IMR-90 (cell line): ENCODE data around the gene SNX1.

Experiments used
- BHLHE40 ChIP-seq: fragments of 150-350 bp; IDR thresholded peaks from 2 replicates; pipeline ENCODE4 v1.6.1; 2016; ENCODE audit warnings: mild to moderate bottlenecking, low read depth, low read length
- CHD1 ChIP-seq: IDR thresholded peaks from 2 replicates; pipeline ENCODE4 v1.6.1; 2012; ENCODE audit warnings: low read depth, low read length, improper control_type of control experiment
- ELK1 ChIP-seq: fragments of 150-350 bp; IDR thresholded peaks from 2 replicates; pipeline ENCODE4 v1.6.1; 2016; ENCODE audit warnings: low read depth, mild to moderate bottlenecking, low read length, moderate library complexity, borderline replicate concordance
- MAFK ChIP-seq: IDR thresholded peaks from 2 replicates; pipeline ENCODE4 v1.6.1; 2012; ENCODE audit warnings: low read depth, low read length, improper control_type of control experiment
- MXI1 ChIP-seq: IDR thresholded peaks from 2 replicates; pipeline ENCODE4 v1.6.1; 2012; ENCODE audit warnings: low read depth, mild to moderate bottlenecking, low read length, moderate library complexity, borderline replicate concordance
- NFE2L2 ChIP-seq: fragments of 150-350 bp; IDR thresholded peaks from 2 replicates; pipeline ENCODE4 v1.6.1; 2016; ENCODE audit warnings: low read depth, mild to moderate bottlenecking, low read length
- POLR2A ChIP-seq: IDR thresholded peaks from 2 replicates; pipeline ENCODE4 v1.6.1; 2012; ENCODE audit warnings: mild to moderate bottlenecking, low read depth, low read length
- RAD21 ChIP-seq: IDR thresholded peaks from 2 replicates; pipeline ENCODE4 v1.6.1; 2012; ENCODE audit warnings: low read length, improper control_type of control experiment
- RCOR1 ChIP-seq: IDR thresholded peaks from 2 replicates; pipeline ENCODE4 v1.6.1; 2012; ENCODE audit warnings: mild to moderate bottlenecking, low read length, improper control_type of control experiment; ENCODE audit not compliant: insufficient replicate concordance
- RFX5 ChIP-seq: IDR thresholded peaks from 2 replicates; pipeline ENCODE4 v1.8.0; 2012; ENCODE audit warnings: low read depth, mild to moderate bottlenecking, low read length, moderate library complexity
- SMC3 ChIP-seq: fragments of 150-350 bp; IDR thresholded peaks from 2 replicates; pipeline ENCODE4 v1.6.1; 2016; ENCODE audit warnings: low read depth, mild to moderate bottlenecking, antibody characterized with exemption, low read length, moderate library complexity
- TF ChIP-seq, protein P1 (sequence below): fragments of 150-350 bp; IDR thresholded peaks from 2 replicates; pipeline ENCODE4 v1.6.1; 2017; ENCODE audit warnings: mild to moderate bottlenecking, antibody characterized with exemption, low read length, low read depth
- TF ChIP-seq, protein P2 (sequence below): conservative IDR thresholded peaks from 2 replicates; pipeline ENCODE4 v1.5.1; 2012; ENCODE audit warnings: mild to moderate bottlenecking, low read depth, low read length, improper control_type of control experiment

DNA sequence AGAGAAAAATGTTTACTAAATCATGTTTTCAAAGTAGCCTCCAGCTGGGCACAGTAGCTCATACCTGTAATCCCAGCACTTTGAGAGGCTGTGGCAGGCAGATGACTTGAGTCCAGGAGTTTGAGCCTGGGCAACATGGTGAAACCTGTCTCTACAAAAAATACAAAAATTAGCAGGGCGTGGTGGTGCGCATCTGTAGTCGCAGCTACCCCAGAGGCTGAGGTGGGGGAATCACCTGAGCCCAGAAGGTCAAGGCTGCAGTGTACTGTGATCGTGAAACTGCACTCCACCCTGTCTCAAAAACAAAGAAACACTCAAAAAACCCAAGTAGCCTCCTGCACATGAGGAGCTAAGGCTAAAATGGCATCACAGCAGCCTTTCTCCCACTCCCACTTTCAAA, 68.7 kb downstream of the SNX1 start:
- TF ChIP-seq, protein P1, sequence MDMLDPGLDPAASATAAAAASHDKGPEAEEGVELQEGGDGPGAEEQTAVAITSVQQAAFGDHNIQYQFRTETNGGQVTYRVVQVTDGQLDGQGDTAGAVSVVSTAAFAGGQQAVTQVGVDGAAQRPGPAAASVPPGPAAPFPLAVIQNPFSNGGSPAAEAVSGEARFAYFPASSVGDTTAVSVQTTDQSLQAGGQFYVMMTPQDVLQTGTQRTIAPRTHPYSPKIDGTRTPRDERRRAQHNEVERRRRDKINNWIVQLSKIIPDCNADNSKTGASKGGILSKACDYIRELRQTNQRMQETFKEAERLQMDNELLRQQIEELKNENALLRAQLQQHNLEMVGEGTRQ = no peak
- TF ChIP-seq MXI1 = no peak
- TF ChIP-seq RAD21 = no peak
- TF ChIP-seq POLR2A = no peak
- TF ChIP-seq, protein P2, sequence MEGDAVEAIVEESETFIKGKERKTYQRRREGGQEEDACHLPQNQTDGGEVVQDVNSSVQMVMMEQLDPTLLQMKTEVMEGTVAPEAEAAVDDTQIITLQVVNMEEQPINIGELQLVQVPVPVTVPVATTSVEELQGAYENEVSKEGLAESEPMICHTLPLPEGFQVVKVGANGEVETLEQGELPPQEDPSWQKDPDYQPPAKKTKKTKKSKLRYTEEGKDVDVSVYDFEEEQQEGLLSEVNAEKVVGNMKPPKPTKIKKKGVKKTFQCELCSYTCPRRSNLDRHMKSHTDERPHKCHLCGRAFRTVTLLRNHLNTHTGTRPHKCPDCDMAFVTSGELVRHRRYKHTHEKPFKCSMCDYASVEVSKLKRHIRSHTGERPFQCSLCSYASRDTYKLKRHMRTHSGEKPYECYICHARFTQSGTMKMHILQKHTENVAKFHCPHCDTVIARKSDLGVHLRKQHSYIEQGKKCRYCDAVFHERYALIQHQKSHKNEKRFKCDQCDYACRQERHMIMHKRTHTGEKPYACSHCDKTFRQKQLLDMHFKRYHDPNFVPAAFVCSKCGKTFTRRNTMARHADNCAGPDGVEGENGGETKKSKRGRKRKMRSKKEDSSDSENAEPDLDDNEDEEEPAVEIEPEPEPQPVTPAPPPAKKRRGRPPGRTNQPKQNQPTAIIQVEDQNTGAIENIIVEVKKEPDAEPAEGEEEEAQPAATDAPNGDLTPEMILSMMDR = no peak
- TF ChIP-seq RCOR1 = no peak
- no peak for TF ChIP-seq MAFK
- no peak for TF ChIP-seq CHD1
- no peak for TF ChIP-seq RFX5
- no peak for TF ChIP-seq BHLHE40
- TF ChIP-seq SMC3 = no peak
- TF ChIP-seq ELK1 = no peak
- TF ChIP-seq NFE2L2 = no peak
